Esophagus squamous epithelium (tissue), 5 donors: ENCODE measurements around the gene FASTKD1. TPM values are rescaled to one million over a fixed set of nuclear protein-coding genes. Genes with fewer than 3 reads are reported as not detected.
"Not testable (repeated sequence)": the region's sequence is repeated elsewhere in the genome, so short reads cannot be mapped to it uniquely, and the experiment has no call there.

ENCODE experiments used
- DNase-seq: peaks from one replicate; lab custom pipeline; 2025; lab: John Stamatoyannopoulos, UW
- H3K27ac ChIP-seq, 4 donors: fragments of 200-600 bp; sonication (generic); one replicate each; pipeline ENCODE4 v1.5.1; 2016 to 2019; ENCODE audit warnings: mild to moderate bottlenecking in 1 of 4
- H3K27me3 ChIP-seq, 4 donors: fragments of 200-600 bp; sonication (generic); 1 replicate in 3 of 4; 2 replicates in 1 of 4; pipeline versions ENCODE4 v1.5.1 to v1.6.0; 2017 to 2021; ENCODE audit warnings: antibody characterized with exemption in 1 of 4
- H3K36me3 ChIP-seq, 3 donors: fragments of 200-600 bp; sonication (generic); one replicate each; pipeline ENCODE4 v1.5.1; 2016 to 2019
- H3K4me1 ChIP-seq, 3 donors: fragments of 200-600 bp; sonication (generic); one replicate each; pipeline ENCODE4 v1.5.1; 2017 to 2019
- H3K4me3 ChIP-seq, 4 donors: fragments of 200-600 bp; sonication (generic); 1 replicate in 3 of 4; 2 replicates in 1 of 4; pipeline ENCODE4 v1.5.1; 2016 to 2019; ENCODE audit warnings: mild to moderate bottlenecking in 2 of 4, moderate library complexity in 1 of 4
- H3K9me3 ChIP-seq, 3 donors: fragments of 200-600 bp; sonication (generic); one replicate each; pipeline ENCODE4 v1.5.1; 2016 to 2019
- POLR2A ChIP-seq, 4 donors: fragments of 450-650 bp; IDR thresholded peaks; one replicate each; pipeline ENCODE4 v1.6.1; 2017; ENCODE audit warnings: antibody characterized with exemption in 4 of 4, mild to moderate bottlenecking in 4 of 4, moderate library complexity in 3 of 4
- WGBS, 2 donors: methylation state at CpG; one replicate each; pipeline ENCODE4 v1.1.5; 2018; 5-methylcytosine and 5-hydroxymethylcytosine counted together
- intact Hi-C: fragments of 100-400 bp; cut with DNase I; formaldehyde crosslinking; loops from one replicate; pipeline ENCODE4 v1.15.0; 2022
- total RNA-seq, 4 donors: library from RNA; depleted of rRNA; stranded (reverse); fragments of >200 nt; gene quantifications; one replicate each; pipeline ENCODE4 v1.1.0, GENCODE V29; 2016
- TF ChIP-seq, protein P1 (sequence below), 6 experiments: fragments of 450-650 bp in 4 of 6; fragments of 200-600 bp in 2 of 6; sonication (generic) in 2 of 6; IDR thresholded peaks; one replicate each; pipeline ENCODE4 v1.5.1; 2016 to 2019; ENCODE audit warnings: antibody characterized with exemption in 6 of 6, mild to moderate bottlenecking in 4 of 6, moderate library complexity in 4 of 6
- donor health status: DM: yes; HTN: yes; CAD: no.

The FASTKD1 gene
- total RNA-seq, 4 donors from 2014 or later: 15.8 to 36.7 (median 25.9) TPM

DNA sequence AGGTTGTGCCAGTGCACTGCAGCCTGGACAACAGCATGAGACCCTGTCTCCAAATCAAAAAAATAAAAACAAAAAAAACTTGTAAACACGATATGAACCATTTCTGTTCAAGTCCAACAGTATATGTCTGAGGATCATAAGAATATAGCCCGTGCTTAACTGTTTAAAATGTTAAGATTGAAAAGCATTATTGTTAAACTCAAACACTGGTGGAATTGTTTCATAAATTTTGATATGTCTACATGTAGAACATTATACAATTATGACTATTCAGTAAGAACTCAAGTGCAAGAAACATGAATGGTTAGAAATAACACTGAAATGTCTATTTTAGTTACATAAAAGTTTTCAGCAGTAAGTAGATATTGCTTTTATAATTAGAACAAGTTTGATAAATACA lies 40.2 kb upstream of the FASTKD1 start:
- Histone ChIP-seq H3K4me1 (no peaks in the 10 kb centered on the region), H3K9me3 (no peaks in the 10 kb centered on the region), H3K27me3 (no peaks in the 10 kb centered on the region), H3K36me3 (peaks cover 7 to 99% (median 9%) of the 10 kb centered on the region in 3 donors), H3K4me3 (no peak overlapping the region), H3K27ac (no peak overlapping the region)
- DNase-seq: no peak
- TF ChIP-seq POLR2A (IDR thresholded peaks at IDR 0.05): no peak
- TF ChIP-seq, protein P1, sequence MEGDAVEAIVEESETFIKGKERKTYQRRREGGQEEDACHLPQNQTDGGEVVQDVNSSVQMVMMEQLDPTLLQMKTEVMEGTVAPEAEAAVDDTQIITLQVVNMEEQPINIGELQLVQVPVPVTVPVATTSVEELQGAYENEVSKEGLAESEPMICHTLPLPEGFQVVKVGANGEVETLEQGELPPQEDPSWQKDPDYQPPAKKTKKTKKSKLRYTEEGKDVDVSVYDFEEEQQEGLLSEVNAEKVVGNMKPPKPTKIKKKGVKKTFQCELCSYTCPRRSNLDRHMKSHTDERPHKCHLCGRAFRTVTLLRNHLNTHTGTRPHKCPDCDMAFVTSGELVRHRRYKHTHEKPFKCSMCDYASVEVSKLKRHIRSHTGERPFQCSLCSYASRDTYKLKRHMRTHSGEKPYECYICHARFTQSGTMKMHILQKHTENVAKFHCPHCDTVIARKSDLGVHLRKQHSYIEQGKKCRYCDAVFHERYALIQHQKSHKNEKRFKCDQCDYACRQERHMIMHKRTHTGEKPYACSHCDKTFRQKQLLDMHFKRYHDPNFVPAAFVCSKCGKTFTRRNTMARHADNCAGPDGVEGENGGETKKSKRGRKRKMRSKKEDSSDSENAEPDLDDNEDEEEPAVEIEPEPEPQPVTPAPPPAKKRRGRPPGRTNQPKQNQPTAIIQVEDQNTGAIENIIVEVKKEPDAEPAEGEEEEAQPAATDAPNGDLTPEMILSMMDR (IDR thresholded peaks at IDR 0.05): no peak
- 79 to 82% methylated on average over 2 of the region's 2 CpGs for WGBS, 2 donors
- intact Hi-C loops: no loop called here

DNA sequence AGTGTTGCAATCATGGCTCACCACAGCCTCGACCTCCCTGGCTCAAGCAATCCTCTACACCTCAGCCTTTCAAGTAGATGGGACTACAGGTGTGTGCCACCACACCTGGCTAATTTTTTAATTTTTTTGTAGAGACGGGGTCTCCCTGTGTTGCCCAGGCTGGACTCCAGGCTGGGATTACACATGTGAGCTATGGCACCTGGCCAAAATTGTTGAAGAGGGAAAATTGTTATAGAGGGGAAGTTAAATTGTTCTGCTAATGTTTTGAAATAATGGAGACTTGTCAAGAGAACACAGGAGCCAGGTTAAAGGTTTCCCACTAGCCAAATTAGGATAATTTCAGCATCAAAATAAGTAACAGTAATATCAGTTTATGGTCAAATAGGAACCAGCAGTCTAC lies 35.6 kb upstream of the FASTKD1 start:
- H3K4me3 ChIP-seq: no peak overlapping the region
- H3K36me3 ChIP-seq: peaks cover 3 to 99% (median 7%) of the 10 kb centered on the region in 3 donors
- TF ChIP-seq POLR2A (IDR thresholded peaks at IDR 0.05): no peak
- TF ChIP-seq, protein P1 (IDR thresholded peaks at IDR 0.05): no peak
- WGBS, 2 donors: 67 to 100% methylated on average over 2 of the region's 2 CpGs
- no peak overlapping the region for H3K27ac ChIP-seq
- no peaks in the 10 kb centered on the region for H3K4me1 ChIP-seq
- intact Hi-C loops: no loop called here
- DNase-seq: no peak
- no peaks in the 10 kb centered on the region for H3K9me3 ChIP-seq
- no peaks in the 10 kb centered on the region for H3K27me3 ChIP-seq

DNA sequence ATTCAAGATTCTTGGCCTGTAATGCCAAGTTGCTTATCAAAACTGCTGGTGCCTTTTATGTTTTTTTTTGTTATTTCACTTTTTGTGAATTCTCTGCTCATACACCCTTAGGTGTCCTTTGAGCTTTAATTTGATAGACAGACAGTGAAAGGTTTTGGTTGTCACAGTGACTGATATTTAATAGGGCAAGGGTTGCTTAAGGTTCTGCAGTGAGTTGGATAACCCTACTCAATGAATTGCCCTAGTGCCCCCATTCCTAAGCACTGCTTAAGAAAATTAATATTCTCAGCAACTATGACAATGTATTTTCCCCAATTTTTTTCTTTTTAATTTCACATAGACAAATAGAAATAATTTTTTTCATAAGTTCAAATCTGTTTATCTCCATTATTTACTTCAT lies 25.9 kb upstream of the FASTKD1 start:
- Histone ChIP-seq H3K4me1 (peaks cover 0 to 4% (median 0%) of the 10 kb centered on the region in 3 donors), H3K27me3 (no peaks in the 10 kb centered on the region), H3K9me3 (no peaks in the 10 kb centered on the region), H3K4me3 (no peak overlapping the region), H3K36me3 (peaks cover 0 to 19% (median 0%) of the 10 kb centered on the region in 3 donors), H3K27ac (no peak overlapping the region)
- TF ChIP-seq, protein P1 (IDR thresholded peaks at IDR 0.05): no peak
- no peak for TF ChIP-seq POLR2A (IDR thresholded peaks at IDR 0.05)
- intact Hi-C loops: no loop called here
- no peak for DNase-seq

DNA sequence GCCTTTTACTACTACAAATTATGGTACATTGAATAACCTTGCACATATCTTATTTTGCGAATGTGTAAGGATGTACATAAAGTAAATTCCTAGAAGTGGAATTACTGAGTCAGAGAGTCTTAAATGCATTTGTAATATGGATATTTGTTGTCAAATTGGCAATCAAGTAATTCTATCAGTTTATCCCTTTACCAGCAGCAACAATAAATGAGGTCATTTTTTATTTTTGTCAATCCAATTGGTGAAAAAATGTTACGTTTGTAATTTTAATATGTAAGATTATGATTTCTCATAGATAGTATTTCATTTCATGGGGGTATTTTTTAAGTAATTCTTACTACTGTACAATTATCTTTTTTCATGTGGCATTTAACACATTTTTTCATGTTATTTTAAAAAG lies 25.3 kb upstream of the FASTKD1 start:
- H3K9me3 ChIP-seq: no peaks in the 10 kb centered on the region
- H3K4me3 ChIP-seq: no peak overlapping the region
- peaks cover 0 to 13% (median 0%) of the 10 kb centered on the region in 3 donors for H3K36me3 ChIP-seq
- peaks cover 0 to 4% (median 0%) of the 10 kb centered on the region in 3 donors for H3K4me1 ChIP-seq
- WGBS, 2 donors: 91 to 93% methylated on average over 2 of the region's 2 CpGs
- intact Hi-C loops: no loop called here
- no peak overlapping the region for H3K27ac ChIP-seq
- no peak for TF ChIP-seq POLR2A (IDR thresholded peaks at IDR 0.05)
- TF ChIP-seq, protein P1 (IDR thresholded peaks at IDR 0.05): no peak
- H3K27me3 ChIP-seq: no peaks in the 10 kb centered on the region
- no peak for DNase-seq

DNA sequence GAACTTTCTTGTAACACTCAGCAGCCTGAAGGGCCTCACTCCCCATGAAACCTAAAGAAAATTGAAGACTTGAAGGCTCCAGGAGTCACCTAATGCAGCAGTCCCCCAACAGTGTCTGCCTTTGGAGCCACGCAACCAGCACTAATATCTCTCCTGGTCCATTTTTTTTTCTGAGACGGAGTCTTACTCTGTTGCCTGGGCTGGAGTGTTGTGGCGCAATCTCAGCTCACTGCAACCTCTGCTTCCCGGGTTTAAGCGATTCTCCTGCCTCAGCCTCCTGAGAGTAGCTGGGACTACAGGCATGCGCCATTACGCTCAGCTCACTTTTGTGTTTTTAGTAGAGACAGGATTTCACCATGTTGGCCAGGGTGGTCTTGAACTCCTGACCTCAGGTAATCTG lies 22.9 kb upstream of the FASTKD1 start:
- DNase-seq, intact Hi-C loops, H3K9me3 ChIP-seq, H3K27me3 ChIP-seq, H3K27ac ChIP-seq, H3K4me3 ChIP-seq, H3K4me1 ChIP-seq: not testable (repeated sequence)
- peaks cover 0 to 20% (median 0%) of the 10 kb centered on the region in 3 donors for H3K36me3 ChIP-seq
- 95 to 99% methylated on average over 6 to 7 of the region's 7 CpGs for WGBS, 2 donors

DNA sequence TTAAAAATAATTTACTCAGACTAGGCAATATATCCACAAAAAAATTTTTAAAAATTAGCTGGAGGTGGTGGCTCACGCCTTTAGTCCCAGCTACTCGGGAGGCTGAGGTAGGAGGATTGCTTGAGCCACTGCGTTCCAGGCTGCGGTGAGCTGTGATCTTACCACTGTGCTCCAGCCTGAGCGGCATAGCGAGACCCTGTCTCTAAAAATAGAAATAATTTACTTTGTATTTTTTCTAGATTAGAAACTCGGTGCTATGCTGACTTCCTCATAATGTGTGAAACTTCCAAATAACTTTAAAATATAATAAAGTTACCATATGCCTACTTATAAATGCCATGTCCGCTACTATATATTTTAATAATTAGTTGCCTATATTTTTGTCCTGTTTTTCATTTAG lies 17.1 kb upstream of the FASTKD1 start:
- H3K27ac ChIP-seq: no peak overlapping the region
- no peak overlapping the region for H3K4me3 ChIP-seq
- no peak for DNase-seq
- no peaks in the 10 kb centered on the region for H3K27me3 ChIP-seq
- TF ChIP-seq, protein P1 (IDR thresholded peaks at IDR 0.05): no peak
- no peak for TF ChIP-seq POLR2A (IDR thresholded peaks at IDR 0.05)
- H3K36me3 ChIP-seq: peaks cover 0 to 9% (median 0%) of the 10 kb centered on the region in 3 donors
- H3K9me3 ChIP-seq: no peaks in the 10 kb centered on the region
- intact Hi-C loops: no loop called here
- 85 to 90% methylated on average over 8 of the region's 8 CpGs for WGBS, 2 donors
- H3K4me1 ChIP-seq: peaks cover 4 to 35% (median 17%) of the 10 kb centered on the region in 3 donors
